WI38 (cell line): Measurements from ENCODE around the gene ATF3.

Source experiments
- H3K4me3 ChIP-seq: 2 replicates; pipeline ENCODE4 v1.5.1; 2011; ENCODE audit warnings: low read depth, mild to moderate bottlenecking, control low read depth, low read length
- TF ChIP-seq, protein P1 (sequence below): IDR thresholded peaks from 2 replicates; pipeline ENCODE4 v1.5.1; 2012; ENCODE audit warnings: low read depth, mild to moderate bottlenecking, control low read depth, low read length

Gene ATF3

DNA sequence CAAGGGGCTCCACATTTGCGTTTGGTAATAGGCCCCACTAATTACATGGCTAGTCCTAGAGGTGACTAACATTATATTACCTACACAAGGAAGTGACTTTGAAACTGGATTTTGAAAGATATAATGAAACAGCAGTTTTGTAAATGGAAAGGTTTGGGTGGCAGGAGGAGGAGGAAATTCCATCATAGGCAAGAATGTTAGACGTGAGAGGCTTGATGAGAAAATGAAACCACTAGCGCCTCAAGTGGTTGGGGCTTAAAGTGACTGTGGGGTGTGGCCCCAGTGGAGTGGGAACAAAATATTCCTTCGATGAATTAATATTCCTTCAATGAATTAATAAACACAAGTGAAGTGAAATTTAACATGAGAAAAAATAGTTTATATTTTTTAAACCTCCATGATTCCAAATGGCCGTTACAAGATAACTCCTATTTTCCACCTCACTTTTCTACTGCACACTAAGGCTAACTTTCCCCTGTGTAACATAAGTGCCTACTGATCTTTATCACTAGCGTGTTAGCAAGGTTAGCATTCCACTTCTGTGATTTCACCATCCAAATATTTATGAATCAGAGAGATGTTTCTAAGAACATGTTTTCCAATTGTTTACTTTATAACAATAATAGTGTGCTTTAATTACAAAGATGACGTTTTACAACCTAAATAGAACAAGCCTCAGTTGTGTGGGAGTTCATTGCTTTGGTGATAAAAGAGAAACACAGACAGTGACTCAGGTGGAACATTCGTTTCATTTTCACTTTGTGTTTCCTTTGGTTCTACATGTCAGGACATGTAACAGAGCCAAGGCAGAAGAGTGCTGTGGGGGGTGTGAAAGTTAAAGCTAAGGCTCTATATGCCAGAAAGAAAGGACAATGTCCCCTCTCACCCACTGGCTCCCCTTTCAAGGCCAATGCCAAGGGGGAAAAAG lies 12.5 kb upstream of the ATF3 start:
- H3K4me3 ChIP-seq, result peak overlapping the region; percentile 34
- TF ChIP-seq, protein P1, sequence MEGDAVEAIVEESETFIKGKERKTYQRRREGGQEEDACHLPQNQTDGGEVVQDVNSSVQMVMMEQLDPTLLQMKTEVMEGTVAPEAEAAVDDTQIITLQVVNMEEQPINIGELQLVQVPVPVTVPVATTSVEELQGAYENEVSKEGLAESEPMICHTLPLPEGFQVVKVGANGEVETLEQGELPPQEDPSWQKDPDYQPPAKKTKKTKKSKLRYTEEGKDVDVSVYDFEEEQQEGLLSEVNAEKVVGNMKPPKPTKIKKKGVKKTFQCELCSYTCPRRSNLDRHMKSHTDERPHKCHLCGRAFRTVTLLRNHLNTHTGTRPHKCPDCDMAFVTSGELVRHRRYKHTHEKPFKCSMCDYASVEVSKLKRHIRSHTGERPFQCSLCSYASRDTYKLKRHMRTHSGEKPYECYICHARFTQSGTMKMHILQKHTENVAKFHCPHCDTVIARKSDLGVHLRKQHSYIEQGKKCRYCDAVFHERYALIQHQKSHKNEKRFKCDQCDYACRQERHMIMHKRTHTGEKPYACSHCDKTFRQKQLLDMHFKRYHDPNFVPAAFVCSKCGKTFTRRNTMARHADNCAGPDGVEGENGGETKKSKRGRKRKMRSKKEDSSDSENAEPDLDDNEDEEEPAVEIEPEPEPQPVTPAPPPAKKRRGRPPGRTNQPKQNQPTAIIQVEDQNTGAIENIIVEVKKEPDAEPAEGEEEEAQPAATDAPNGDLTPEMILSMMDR, result peak; percentile 68

DNA sequence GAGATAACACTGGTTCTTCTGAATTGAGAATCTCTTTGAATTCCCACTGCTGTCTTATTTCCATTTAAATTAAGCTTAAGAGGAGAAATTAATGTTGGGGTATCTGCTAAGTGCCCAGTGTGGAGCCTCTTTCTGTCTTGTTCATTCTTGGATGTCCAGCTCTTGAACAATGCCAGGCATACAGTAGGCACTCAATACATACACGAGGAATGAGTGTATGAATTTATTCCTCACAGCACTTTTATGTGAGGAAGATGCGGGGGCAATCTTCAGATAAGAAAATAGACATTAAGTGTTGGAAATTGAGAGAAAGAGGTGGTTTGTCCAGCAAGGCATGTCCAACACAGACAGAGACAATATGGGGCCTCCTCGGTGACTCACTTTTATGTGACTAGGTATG lies 11.8 kb upstream of the ATF3 start:
- H3K4me3 ChIP-seq, result peak overlapping the region; percentile 34
- TF ChIP-seq, protein P1, result no peak

DNA sequence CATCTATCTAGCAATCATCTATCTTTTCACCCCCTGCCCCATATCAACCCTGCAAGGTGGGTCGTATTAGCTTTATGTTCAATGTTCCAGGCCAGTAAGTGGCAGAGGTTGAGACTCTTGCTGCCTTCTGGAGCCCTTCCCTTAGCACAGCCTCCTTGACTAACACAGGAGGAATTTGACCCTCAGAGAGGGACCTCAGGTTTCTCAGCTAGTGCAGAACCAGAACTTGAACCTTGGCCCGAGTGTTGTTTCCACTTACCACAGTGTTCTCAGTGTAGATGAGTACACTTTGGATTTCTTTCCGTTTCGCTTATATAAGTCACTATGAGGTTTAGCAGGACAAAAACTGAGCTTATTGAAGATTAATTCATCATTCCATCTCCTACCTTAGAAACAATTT lies 11.1 kb upstream of the ATF3 start:
- no peak overlapping the region for H3K4me3 ChIP-seq
- TF ChIP-seq, protein P1, result no peak

DNA sequence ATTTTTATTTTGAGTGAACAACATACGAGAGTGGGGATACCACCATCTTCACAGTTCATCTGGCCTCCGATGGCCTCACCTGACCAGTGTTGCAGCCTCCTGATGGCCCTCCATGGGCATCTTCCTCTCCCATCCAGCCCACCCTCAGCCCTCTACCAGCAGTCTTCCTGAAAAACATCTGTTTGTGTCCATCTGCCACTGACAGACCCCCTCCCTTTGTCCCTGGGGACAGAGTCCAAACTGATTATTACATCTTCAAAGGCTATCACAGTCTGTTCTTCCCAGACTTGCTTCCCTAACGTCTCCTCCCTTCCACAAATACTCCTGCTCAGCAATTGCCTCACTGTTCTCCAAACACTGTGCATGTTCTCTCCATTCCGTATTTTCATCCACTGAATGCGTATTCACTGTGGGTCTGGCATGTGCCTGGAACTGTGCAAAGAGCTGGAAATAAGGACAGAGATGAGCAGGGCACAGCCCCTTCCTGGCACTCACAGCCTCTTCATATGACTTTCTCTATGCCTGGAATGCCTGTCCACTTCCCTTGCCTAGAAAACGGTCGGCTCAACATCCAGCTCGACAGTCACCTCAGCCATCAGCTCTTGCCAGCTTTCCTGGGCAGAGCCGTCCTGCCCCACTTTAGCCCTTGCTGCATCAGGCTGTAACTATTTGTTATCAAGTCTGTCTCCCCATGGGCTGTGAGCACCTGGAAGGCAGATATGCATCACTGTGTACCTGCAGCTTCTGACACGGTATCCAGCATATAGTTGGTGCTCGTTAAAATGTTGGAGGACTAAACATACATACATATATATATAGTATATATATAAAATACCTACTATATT lies 8.3 kb upstream of the ATF3 start:
- H3K4me3 ChIP-seq, result no peak overlapping the region

DNA sequence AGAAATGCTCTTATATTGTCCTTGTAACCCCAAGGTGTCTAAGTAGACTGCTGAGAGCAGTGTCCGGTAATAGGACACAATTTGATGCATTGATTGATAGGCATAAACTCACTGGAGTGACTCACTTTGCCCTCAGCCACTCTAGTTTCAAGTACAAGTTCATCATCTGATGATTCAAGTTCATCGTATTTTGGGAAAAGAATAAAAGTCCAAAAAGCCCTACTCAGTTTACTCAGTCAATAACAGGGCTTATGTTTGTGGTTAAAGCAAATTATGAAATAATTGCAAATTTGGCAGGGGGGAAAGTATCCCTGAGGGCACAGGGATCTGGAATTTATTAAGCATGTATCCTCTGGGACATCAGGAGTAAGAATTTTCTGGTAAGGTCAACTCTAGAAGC lies 7.6 kb upstream of the ATF3 start:
- H3K4me3 ChIP-seq, result no peak overlapping the region
- TF ChIP-seq, protein P1, result no peak

More for the DNA sequence above, 8.3 kb upstream of the ATF3 start:
- TF ChIP-seq, protein P1, result no peak

DNA sequence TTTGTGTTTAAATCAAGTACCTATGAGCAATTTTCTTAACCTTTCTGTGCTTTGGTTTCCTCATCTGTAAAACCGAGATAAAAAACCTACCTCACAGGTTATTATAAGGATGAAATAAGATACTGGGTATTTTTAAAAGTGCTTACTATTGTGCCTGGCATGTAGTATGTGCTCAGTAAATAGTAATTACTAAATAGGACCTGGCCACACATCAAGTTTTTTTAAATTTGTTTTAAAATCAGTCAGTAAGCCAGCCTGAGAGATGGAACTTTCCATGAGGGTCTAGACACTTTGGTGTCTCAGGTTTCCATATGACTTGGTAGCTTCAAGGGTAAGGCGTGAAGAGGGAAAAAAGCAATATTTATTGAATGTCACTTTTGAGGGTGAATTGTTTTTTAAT lies 7.0 kb upstream of the ATF3 start:
- no peak overlapping the region for H3K4me3 ChIP-seq
- TF ChIP-seq, protein P1, result no peak
